ENCODE measurements around the gene CLDN6. TPM values are rescaled to one million over a fixed set of nuclear protein-coding genes. Genes with fewer than 3 reads are reported as not detected.

The CLDN6 gene
- polyA plus RNA-seq, 1 experiment = 0.07 TPM

DNA sequence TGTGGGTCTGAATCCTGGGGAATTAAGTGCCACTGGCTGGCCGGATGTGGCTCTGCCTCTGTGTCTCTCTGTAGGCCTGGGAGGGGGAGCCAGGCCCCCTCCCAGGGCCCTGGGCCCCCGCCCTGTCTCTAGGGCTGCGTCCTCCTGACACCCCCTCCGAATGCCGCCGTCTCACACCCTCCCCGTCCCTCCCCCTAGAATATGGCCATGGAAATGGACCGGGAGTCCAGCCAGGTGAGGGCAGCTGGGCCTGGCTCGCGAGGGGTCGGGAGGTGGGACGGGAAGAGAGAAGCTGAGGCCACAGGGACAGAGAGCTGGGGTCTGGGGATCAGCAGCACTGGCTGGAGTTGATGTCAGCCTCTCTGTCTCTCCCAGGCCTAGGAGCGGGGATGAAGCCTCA, 21.7 kb downstream of the CLDN6 start:
- TF ChIP-seq, protein P1, sequence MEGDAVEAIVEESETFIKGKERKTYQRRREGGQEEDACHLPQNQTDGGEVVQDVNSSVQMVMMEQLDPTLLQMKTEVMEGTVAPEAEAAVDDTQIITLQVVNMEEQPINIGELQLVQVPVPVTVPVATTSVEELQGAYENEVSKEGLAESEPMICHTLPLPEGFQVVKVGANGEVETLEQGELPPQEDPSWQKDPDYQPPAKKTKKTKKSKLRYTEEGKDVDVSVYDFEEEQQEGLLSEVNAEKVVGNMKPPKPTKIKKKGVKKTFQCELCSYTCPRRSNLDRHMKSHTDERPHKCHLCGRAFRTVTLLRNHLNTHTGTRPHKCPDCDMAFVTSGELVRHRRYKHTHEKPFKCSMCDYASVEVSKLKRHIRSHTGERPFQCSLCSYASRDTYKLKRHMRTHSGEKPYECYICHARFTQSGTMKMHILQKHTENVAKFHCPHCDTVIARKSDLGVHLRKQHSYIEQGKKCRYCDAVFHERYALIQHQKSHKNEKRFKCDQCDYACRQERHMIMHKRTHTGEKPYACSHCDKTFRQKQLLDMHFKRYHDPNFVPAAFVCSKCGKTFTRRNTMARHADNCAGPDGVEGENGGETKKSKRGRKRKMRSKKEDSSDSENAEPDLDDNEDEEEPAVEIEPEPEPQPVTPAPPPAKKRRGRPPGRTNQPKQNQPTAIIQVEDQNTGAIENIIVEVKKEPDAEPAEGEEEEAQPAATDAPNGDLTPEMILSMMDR (IDR thresholded peaks at IDR 0.05; ENCODE audit: low read depth, low read length) = no peak
- Histone ChIP-seq H3K27ac (ENCODE audit: low read depth, low read length) (no peak overlapping the region), H3K4me3 (ENCODE audit: low read depth, low read length) (no peak overlapping the region), H3K9me3 (ENCODE audit: control insufficient read depth, insufficient read depth, low read length) (no peaks in the 10 kb centered on the region; the same call in 1 of the 2 replicates), H3K27me3 (ENCODE audit: control insufficient read depth, insufficient read depth, low read length) (peaks cover 46% of the 10 kb centered on the region)
- CTCF ChIA-PET = interaction anchor here (1.5 kb wide), 1 partner anchor 35 kb away, joined by 4 read pairs; no protein-coding TSS in a partner anchor
- no peak for DNase-seq (ENCODE audit: low read depth, low spot score)
- POLR2A ChIA-PET = interaction anchor here (0.7 kb wide), 1 partner anchor 16 kb away, joined by 6 read pairs; the partner anchor contains the start of gene PKMYT1

DNA sequence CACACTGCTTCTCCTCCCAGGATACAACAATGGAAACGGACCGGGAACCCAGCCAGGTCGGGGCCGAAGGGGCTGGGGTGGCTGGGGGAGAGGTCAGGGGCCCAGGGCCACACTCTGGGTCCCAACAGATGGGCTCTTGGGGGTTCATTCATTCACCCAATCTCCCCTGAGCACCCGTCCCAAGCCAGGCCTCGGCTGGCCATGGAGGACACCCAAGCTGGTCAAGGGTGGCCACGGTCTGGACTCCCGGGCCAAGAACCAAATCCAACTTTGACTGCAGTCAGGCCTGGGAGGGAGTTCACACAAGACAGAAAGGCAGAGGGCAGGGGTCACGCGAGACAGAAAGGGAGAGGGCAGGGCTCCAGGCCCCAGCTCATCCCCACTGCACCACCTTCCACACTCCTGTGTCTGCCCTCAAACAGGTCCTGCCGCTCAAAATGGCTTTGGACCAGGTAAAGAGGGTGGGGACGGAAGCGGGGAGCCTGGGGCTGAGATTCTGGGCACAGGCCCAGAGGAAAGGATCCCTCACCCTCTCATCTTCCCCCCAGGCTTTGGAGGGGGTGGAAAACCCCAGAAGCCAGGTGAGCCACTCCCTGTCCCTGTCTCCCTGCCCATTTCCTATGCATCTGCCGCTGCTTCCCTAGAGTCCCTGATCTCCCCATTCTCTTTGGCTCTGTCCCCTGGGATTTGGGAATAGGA, 25.5 kb downstream of the CLDN6 start:
- TF ChIP-seq, protein P1 (IDR thresholded peaks at IDR 0.05; ENCODE audit: low read depth, low read length) = no peak
- no peak overlapping the region for H3K4me3 ChIP-seq (ENCODE audit: low read depth, low read length)
- ChIA-PET CTCF (no interaction called here), POLR2A (no interaction called here)
- H3K9me3 ChIP-seq (ENCODE audit: control insufficient read depth, insufficient read depth, low read length) = no peaks in the 10 kb centered on the region; the same call in 1 of the 2 replicates
- no peak overlapping the region for H3K27ac ChIP-seq (ENCODE audit: low read depth, low read length)
- DNase-seq (ENCODE audit: low read depth, low spot score) = no peak
- H3K27me3 ChIP-seq (ENCODE audit: control insufficient read depth, insufficient read depth, low read length) = peaks cover 29% of the 10 kb centered on the region

DNA sequence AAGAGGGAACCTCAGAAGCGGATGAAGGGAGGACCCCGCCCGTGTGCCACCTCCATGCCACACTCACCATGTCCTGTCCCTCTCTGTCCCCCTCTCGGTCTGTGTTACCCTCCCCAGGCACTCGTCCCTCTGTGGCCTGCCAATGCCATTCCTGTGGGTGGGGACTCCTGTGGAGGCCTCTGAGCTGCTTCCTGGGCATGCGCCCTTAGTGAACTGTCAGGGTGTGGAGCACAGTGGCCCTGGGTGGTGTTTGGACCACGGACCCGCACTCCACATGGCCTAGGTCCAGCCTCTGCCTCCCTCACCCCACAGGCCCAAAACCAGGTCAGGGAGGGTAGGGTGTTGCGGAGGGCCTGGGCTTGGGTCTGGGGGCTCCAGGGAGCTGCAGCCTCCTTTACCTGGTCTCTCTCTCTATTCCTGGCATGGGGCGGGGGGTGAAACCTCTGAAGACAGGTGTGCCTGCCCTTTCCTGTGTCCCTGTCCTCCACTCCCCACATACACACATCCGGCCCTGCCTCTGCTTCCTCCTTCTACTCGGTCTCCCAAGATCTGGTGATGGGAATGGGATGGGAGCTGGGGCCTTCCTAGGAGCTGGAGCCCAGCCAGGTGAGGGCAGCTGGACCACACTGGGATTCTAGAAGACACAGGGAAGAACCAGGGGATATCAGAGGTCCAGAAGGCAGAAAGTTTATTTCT, 26.3 kb downstream of the CLDN6 start:
- TF ChIP-seq, protein P1 (IDR thresholded peaks at IDR 0.05; ENCODE audit: low read depth, low read length) = no peak
- DNase-seq (ENCODE audit: low read depth, low spot score) = no peak
- H3K27me3 ChIP-seq (ENCODE audit: control insufficient read depth, insufficient read depth, low read length) = peaks cover 24% of the 10 kb centered on the region
- CTCF ChIA-PET = no interaction called here
- H3K4me3 ChIP-seq (ENCODE audit: low read depth, low read length) = no peak overlapping the region
- POLR2A ChIA-PET = no interaction called here
- no peaks in the 10 kb centered on the region; the same call in 1 of the 2 replicates for H3K9me3 ChIP-seq (ENCODE audit: control insufficient read depth, insufficient read depth, low read length)
- no peak overlapping the region for H3K27ac ChIP-seq (ENCODE audit: low read depth, low read length)

DNA sequence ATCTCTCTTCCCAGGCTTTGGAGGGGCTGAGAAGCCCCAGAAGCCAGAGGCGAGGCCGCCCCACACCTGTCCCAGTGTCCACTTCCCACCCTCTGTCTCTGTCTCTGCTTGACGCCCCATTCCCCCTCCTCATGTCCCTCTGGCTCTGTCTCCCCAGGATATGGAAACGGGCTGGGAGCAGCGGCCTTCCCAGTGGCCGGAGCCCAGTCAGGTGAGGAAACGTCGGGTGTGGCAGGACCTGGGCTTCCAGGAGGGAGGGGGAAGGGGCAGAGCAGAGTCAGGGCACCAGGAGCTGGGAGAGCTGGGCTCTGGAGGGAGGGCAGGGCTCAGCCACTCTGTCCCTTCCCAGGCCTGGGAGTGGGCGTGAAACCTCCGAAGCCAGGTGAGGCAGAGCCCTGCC, 27.1 kb downstream of the CLDN6 start:
- peaks cover 20% of the 10 kb centered on the region for H3K27me3 ChIP-seq (ENCODE audit: control insufficient read depth, insufficient read depth, low read length)
- H3K4me3 ChIP-seq (ENCODE audit: low read depth, low read length) = no peak overlapping the region
- ChIA-PET CTCF (no interaction called here), POLR2A (no interaction called here)
- TF ChIP-seq, protein P1 (IDR thresholded peaks at IDR 0.05; ENCODE audit: low read depth, low read length) = no peak
- H3K9me3 ChIP-seq (ENCODE audit: control insufficient read depth, insufficient read depth, low read length) = no peaks in the 10 kb centered on the region
- H3K27ac ChIP-seq (ENCODE audit: low read depth, low read length) = no peak overlapping the region
- DNase-seq (ENCODE audit: low read depth, low spot score) = no peak

DNA sequence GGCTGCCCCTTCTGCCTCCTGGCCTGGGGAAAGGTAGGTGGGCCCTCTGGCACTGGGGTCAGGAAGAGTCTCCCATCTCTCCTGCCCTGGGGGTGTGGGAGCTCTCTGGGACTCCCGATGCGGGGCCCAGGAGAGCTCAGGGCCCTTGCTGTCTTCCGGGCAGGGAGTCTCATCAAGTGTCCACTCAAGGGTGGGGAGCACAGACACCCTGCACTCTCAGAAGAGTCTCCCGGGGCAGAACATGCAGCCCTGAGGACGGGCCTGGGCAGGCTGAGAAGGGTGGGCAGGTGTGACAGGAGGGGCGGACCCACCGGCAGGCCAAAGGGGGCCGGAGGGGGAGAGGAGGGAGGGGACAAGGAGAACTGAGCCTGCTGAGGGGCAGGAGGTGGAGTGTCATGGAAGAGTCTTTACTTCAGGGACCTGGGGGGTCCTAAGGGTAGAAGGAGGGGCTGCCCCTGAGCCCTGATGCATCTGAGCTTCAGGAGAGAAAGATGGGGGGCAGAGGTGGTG, 29.3 kb downstream of the CLDN6 start:
- TF ChIP-seq, protein P1 (IDR thresholded peaks at IDR 0.05; ENCODE audit: low read depth, low read length) = no peak
- POLR2A ChIA-PET = no interaction called here
- no peak for DNase-seq (ENCODE audit: low read depth, low spot score)
- H3K27ac ChIP-seq (ENCODE audit: low read depth, low read length) = no peak overlapping the region
- CTCF ChIA-PET = no interaction called here
- H3K27me3 ChIP-seq (ENCODE audit: control insufficient read depth, insufficient read depth, low read length) = peaks cover 20% of the 10 kb centered on the region
- H3K9me3 ChIP-seq (ENCODE audit: control insufficient read depth, insufficient read depth, low read length) = no peaks in the 10 kb centered on the region
- H3K4me3 ChIP-seq (ENCODE audit: low read depth, low read length) = no peak overlapping the region
